Measurements from ENCODE around the gene GARIN5A. TPM values are rescaled to one million over a fixed set of nuclear protein-coding genes. Genes with fewer than 3 reads are reported as not detected.

The GARIN5A gene
- total and polyA plus RNA-seq, 5 donors from 2014 or later: 0.39 to 0.83 (median 0.64) TPM; not detected in 2

GRCh38 chr19:50511069-50511822 is 34.6 kb upstream of the GARIN5A start, which contains the start of gene JOSD2:
Gene JOSD2, minus strand, starts transcription at chr19:50511191. Its CDS starts 760 bp downstream, at chr19:50510431.
- Mint-ChIP-seq H3K9me3 (peaks cover 0 to 2% (median 0%) of the 10 kb centered on the region in 7 donors), H3K36me3 (no peaks in the 10 kb centered on the region), H3K4me3 (peak within 1 kb of the TSS; percentile 31 to 99 (median 93)), H3K27ac (peak within 1 kb of the TSS; percentile 98 to 100 (median 99)), H3K4me1 (peaks cover 0 to 27% (median 8%) of the 10 kb centered on the region in 4 donors), H3K27me3 (peaks cover 14% of the 10 kb centered on the region)
- Histone ChIP-seq H3K9me3 (ENCODE audit: control insufficient read depth in 2 of 2, low read length in 2 of 2) (no peaks in the 10 kb centered on the region), H3K4me3 (ENCODE audit: low read depth, low read length) (peak within 1 kb of the TSS; percentile 73), H3K36me3 (ENCODE audit: control insufficient read depth, insufficient read depth, low read length) (no peaks in the 10 kb centered on the region), H3K4me1 (ENCODE audit: control insufficient read depth, insufficient read depth, low read length, poor library complexity, severe bottlenecking) (peaks cover 16% of the 10 kb centered on the region), H3K27ac (ENCODE audit: insufficient read depth, low read length, poor library complexity, severe bottlenecking) (peak within 1 kb of the TSS; percentile 94), H3K27me3 (ENCODE audit: control insufficient read depth, insufficient read depth, low read length) (no peaks in the 10 kb centered on the region)
- ATAC-seq (ENCODE audit: low read depth in 2 of 2) (peak; percentile 94 to 95), DNase-seq (peak; percentile 94 to 100 (median 97))

GRCh38 chr19:50510700-50511068 is 34.0 kb upstream of the GARIN5A start:
- Mint-ChIP-seq H3K9me3 (peaks cover 0 to 2% (median 0%) of the 10 kb centered on the region in 7 donors), H3K27me3 (peaks cover 8% of the 10 kb centered on the region), H3K36me3 (peaks cover under 1% of the 10 kb centered on the region), H3K4me3 (peak overlapping the region; percentile 31 to 99 (median 93)), H3K27ac (peak overlapping the region; percentile 79 to 99 (median 98)), H3K4me1 (peaks cover 0 to 27% (median 8%) of the 10 kb centered on the region in 4 donors)
- no peaks in the 10 kb centered on the region for H3K36me3 ChIP-seq (ENCODE audit: control insufficient read depth, insufficient read depth, low read length)
- no peaks in the 10 kb centered on the region for H3K27me3 ChIP-seq (ENCODE audit: control insufficient read depth, insufficient read depth, low read length)
- H3K27ac ChIP-seq (ENCODE audit: insufficient read depth, low read length, poor library complexity, severe bottlenecking): peak overlapping the region; percentile 94
- ATAC-seq (ENCODE audit: low read depth in 2 of 2) (no peak), DNase-seq (no peak)
- H3K4me1 ChIP-seq (ENCODE audit: control insufficient read depth, insufficient read depth, low read length, poor library complexity, severe bottlenecking): peaks cover 16% of the 10 kb centered on the region
- H3K4me3 ChIP-seq (ENCODE audit: low read depth, low read length): peak overlapping the region; percentile 73
- no peaks in the 10 kb centered on the region for H3K9me3 ChIP-seq (ENCODE audit: control insufficient read depth in 2 of 2, low read length in 2 of 2)

GRCh38 chr19:50510121-50510670 is 33.5 kb upstream of the GARIN5A start:
- ATAC-seq (ENCODE audit: low read depth in 2 of 2) (no peak), DNase-seq (no peak)
- H3K4me1 Mint-ChIP-seq: peaks cover 0 to 27% (median 8%) of the 10 kb centered on the region in 4 donors
- Histone ChIP-seq H3K27ac (ENCODE audit: insufficient read depth, low read length, poor library complexity, severe bottlenecking) (peak overlapping the region; percentile 94), H3K4me3 (ENCODE audit: low read depth, low read length) (peak overlapping the region; percentile 73), H3K4me1 (ENCODE audit: control insufficient read depth, insufficient read depth, low read length, poor library complexity, severe bottlenecking) (peaks cover 16% of the 10 kb centered on the region), H3K36me3 (ENCODE audit: control insufficient read depth, insufficient read depth, low read length) (no peaks in the 10 kb centered on the region), H3K27me3 (ENCODE audit: control insufficient read depth, insufficient read depth, low read length) (no peaks in the 10 kb centered on the region), H3K9me3 (ENCODE audit: control insufficient read depth in 2 of 2, low read length in 2 of 2) (no peaks in the 10 kb centered on the region)
- H3K4me3 Mint-ChIP-seq: peak overlapping the region; percentile 31 to 99 (median 93)
- peaks cover 7% of the 10 kb centered on the region for H3K27me3 Mint-ChIP-seq
- peak overlapping the region; percentile 79 to 99 (median 98) for H3K27ac Mint-ChIP-seq
- peaks cover 3% of the 10 kb centered on the region for H3K36me3 Mint-ChIP-seq
- peaks cover 0 to 2% (median 0%) of the 10 kb centered on the region in 7 donors for H3K9me3 Mint-ChIP-seq

DNA sequence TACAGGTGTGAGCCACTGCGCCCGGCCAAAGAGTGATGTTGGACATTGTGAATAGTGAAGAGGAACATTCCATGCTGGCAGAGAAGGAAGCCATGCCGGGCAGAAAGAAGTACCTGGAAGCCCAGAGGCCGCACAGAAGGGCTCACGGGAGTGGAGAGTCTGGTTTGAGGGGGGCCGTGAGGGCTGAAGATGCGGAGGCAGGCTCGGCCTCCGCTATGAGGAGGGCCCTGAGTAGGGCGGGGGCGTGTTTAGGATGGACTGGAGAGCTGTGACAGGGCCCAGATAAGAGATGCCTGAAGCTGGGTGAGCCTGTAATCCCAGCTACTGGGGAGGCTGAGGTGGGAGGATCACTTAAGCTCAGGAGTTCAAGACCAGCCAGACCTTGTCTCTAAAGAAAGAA is 32.7 kb upstream of the GARIN5A start:
- Mint-ChIP-seq H3K36me3 (peaks cover 3% of the 10 kb centered on the region), H3K4me3 (peak overlapping the region in 3 of 4 donors; percentile 32 to 62 (median 46)), H3K27me3 (peaks cover 7% of the 10 kb centered on the region), H3K4me1 (peaks cover 0 to 27% (median 8%) of the 10 kb centered on the region in 4 donors), H3K9me3 (peaks cover 0 to 1% (median 0%) of the 10 kb centered on the region in 7 donors), H3K27ac (peak overlapping the region in 2 of 3 donors; percentile 82 to 83)
- H3K4me1 ChIP-seq (ENCODE audit: control insufficient read depth, insufficient read depth, low read length, poor library complexity, severe bottlenecking): peaks cover 16% of the 10 kb centered on the region
- no peaks in the 10 kb centered on the region for H3K27me3 ChIP-seq (ENCODE audit: control insufficient read depth, insufficient read depth, low read length)
- H3K4me3 ChIP-seq (ENCODE audit: low read depth, low read length): no peak overlapping the region
- DNase-seq (no peak), ATAC-seq (ENCODE audit: low read depth in 2 of 2) (no peak)
- no peaks in the 10 kb centered on the region for H3K36me3 ChIP-seq (ENCODE audit: control insufficient read depth, insufficient read depth, low read length)
- no peaks in the 10 kb centered on the region for H3K9me3 ChIP-seq (ENCODE audit: control insufficient read depth in 2 of 2, low read length in 2 of 2)
- no peak overlapping the region for H3K27ac ChIP-seq (ENCODE audit: insufficient read depth, low read length, poor library complexity, severe bottlenecking)

DNA sequence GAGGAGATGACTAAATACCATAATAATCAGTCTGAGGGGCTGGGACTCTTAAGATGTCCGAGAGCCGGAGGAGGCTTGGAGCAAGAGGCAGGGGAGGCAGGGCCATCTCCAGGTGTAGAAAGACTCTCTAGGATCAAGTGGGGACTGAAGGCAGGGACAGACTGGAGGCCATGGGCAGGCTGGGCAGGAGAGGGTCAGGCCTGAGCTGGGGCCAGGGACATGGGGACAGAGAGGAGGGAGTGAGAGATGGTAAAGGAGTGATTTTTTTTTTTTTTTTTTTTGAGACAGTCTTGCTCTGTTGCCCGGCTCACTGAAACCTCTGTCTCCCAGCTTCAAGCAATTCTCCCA is 32.2 kb upstream of the GARIN5A start:
- H3K9me3 Mint-ChIP-seq: peaks cover 0 to 1% (median 0%) of the 10 kb centered on the region in 7 donors
- peak overlapping the region; percentile 16 to 84 (median 71) for H3K4me3 Mint-ChIP-seq
- peak overlapping the region in 1 of 3 donors; percentile 48 for H3K27ac Mint-ChIP-seq

DNA sequence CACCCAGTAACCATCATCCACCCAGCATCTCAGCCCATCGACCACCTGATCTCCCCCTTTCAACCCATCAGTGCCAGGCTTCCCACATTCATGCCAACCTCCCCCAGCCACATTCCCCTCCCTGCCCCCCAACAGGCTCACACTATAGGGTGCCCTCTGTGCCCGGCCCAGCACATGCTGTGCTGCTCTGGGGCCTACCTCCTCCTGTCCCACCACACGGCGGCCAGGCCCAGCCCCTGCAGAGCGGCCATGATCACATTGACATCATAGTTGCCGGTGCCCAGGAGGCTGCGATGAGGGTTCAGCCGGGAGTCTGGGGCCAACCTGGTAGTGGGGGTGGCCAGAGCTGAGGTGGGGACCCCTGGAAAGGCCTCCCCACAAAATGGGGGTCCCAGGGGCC is 30.7 kb upstream of the GARIN5A start:
- H3K4me3 Mint-ChIP-seq: peak overlapping the region in 1 of 4 donors; percentile 21
- Histone ChIP-seq H3K9me3 (ENCODE audit: control insufficient read depth in 2 of 2, low read length in 2 of 2) (no peaks in the 10 kb centered on the region), H3K4me1 (ENCODE audit: control insufficient read depth, insufficient read depth, low read length, poor library complexity, severe bottlenecking) (peaks cover 16% of the 10 kb centered on the region), H3K4me3 (ENCODE audit: low read depth, low read length) (no peak overlapping the region), H3K27ac (ENCODE audit: insufficient read depth, low read length, poor library complexity, severe bottlenecking) (no peak overlapping the region), H3K36me3 (ENCODE audit: control insufficient read depth, insufficient read depth, low read length) (no peaks in the 10 kb centered on the region), H3K27me3 (ENCODE audit: control insufficient read depth, insufficient read depth, low read length) (no peaks in the 10 kb centered on the region)
- H3K27me3 Mint-ChIP-seq: peaks cover 7% of the 10 kb centered on the region
- DNase-seq (no peak), ATAC-seq (ENCODE audit: low read depth in 2 of 2) (no peak)
- H3K27ac Mint-ChIP-seq: peak overlapping the region in 1 of 3 donors; percentile 78
- peaks cover 0 to 1% (median 0%) of the 10 kb centered on the region in 7 donors for H3K9me3 Mint-ChIP-seq
- H3K4me1 Mint-ChIP-seq: peaks cover 0 to 25% (median 8%) of the 10 kb centered on the region in 4 donors
- H3K36me3 Mint-ChIP-seq: peaks cover 3% of the 10 kb centered on the region

More for the DNA sequence above, 32.2 kb upstream of the GARIN5A start:
- Histone ChIP-seq H3K4me3 (ENCODE audit: low read depth, low read length) (no peak overlapping the region), H3K9me3 (ENCODE audit: control insufficient read depth in 2 of 2, low read length in 2 of 2) (no peaks in the 10 kb centered on the region), H3K27ac (ENCODE audit: insufficient read depth, low read length, poor library complexity, severe bottlenecking) (no peak overlapping the region), H3K27me3 (ENCODE audit: control insufficient read depth, insufficient read depth, low read length) (no peaks in the 10 kb centered on the region), H3K4me1 (ENCODE audit: control insufficient read depth, insufficient read depth, low read length, poor library complexity, severe bottlenecking) (peaks cover 16% of the 10 kb centered on the region), H3K36me3 (ENCODE audit: control insufficient read depth, insufficient read depth, low read length) (no peaks in the 10 kb centered on the region)
- Mint-ChIP-seq H3K36me3 (peaks cover 3% of the 10 kb centered on the region), H3K27me3 (peaks cover 7% of the 10 kb centered on the region), H3K4me1 (peaks cover 0 to 27% (median 8%) of the 10 kb centered on the region in 4 donors)
- ATAC-seq (ENCODE audit: low read depth in 2 of 2) (no peak), DNase-seq (no peak)

DNA sequence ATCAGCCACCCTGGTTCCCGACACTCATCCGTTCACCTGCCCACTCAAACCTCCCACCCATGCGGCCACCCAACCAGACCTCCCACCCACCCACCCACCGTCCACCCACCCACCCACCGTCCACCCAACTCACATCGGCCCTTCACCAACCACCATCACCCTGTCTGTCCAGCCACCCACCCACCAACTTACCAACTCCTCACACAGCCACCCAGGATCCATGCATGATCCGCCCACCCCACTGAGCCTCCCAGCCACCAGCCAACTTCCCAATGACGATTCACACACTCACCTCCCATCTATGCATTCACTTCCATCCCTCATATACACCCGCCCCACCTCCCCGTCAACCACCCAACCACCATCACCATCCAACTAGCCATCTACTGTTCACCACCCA is 30.1 kb upstream of the GARIN5A start:
- no peak overlapping the region for H3K4me3 Mint-ChIP-seq
- H3K36me3 ChIP-seq (ENCODE audit: control insufficient read depth, insufficient read depth, low read length): no peaks in the 10 kb centered on the region
- no peak overlapping the region for H3K27ac ChIP-seq (ENCODE audit: insufficient read depth, low read length, poor library complexity, severe bottlenecking)
- H3K27me3 ChIP-seq (ENCODE audit: control insufficient read depth, insufficient read depth, low read length): no peaks in the 10 kb centered on the region
- H3K4me1 Mint-ChIP-seq: peaks cover 0 to 23% (median 8%) of the 10 kb centered on the region in 4 donors
- H3K27me3 Mint-ChIP-seq: peaks cover 6% of the 10 kb centered on the region
- peaks cover 0 to 1% (median 0%) of the 10 kb centered on the region in 7 donors for H3K9me3 Mint-ChIP-seq
- H3K36me3 Mint-ChIP-seq: peaks cover 3% of the 10 kb centered on the region
- H3K4me1 ChIP-seq (ENCODE audit: control insufficient read depth, insufficient read depth, low read length, poor library complexity, severe bottlenecking): peaks cover 13% of the 10 kb centered on the region
- H3K9me3 ChIP-seq (ENCODE audit: control insufficient read depth in 2 of 2, low read length in 2 of 2): no peaks in the 10 kb centered on the region
- H3K27ac Mint-ChIP-seq: no peak overlapping the region
- DNase-seq: no peak
- no peak for ATAC-seq (ENCODE audit: low read depth in 2 of 2)
- no peak overlapping the region for H3K4me3 ChIP-seq (ENCODE audit: low read depth, low read length)

All from CD4-positive, CD25-positive, alpha-beta regulatory T cell (primary cell).